GM19324 (cell line): ENCODE data around the gene CDH4.

Experiments
- ATAC-seq: cut with Tn5 transposase; IDR thresholded peaks from one replicate; pipeline ENCODE4 v1.9.1; 2021; ENCODE audit warnings: mild to moderate bottlenecking, moderate library complexity; ENCODE audit not compliant: unreplicated experiment, low FRiP score

Gene CDH4

DNA sequence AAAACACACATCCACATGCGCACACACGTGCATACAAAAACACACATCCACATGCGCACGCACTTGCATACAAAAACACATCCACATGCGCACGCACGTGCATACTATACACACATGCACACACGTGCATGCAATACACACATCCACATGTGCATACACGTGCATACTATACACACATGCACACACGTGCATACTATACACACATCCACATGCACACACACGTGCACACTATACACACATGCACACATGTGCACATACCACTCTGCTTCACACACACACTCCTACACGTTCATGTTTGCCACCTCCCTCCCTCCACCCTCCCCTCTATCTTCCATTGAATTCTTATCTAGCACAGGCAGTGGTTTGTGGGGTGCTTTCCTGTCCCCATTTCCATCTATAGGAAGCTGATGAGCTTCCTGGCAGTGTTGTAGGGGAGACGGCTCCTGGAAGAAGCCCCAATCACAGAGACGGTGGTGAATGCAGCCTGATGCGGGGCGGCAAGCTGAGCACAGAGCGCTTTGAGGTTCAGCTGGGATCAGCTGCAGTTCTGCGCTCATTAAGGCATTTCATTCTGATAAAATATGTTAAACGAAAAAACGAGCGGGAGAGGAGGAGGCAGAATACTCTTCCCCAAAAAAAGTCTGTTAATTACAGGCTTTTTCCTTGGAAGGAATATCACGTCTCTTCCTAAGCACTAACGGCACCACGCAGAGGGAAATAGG lies 525.9 kb downstream of the CDH4 start:
- ATAC-seq = no peak

GRCh38 chr20:61778495-61778863 lies 526.4 kb downstream of the CDH4 start:
- ATAC-seq = no peak

GRCh38 chr20:61779176-61779965 lies 527.3 kb downstream of the CDH4 start:
- no peak for ATAC-seq

GRCh38 chr20:61780066-61780465 lies 528.0 kb downstream of the CDH4 start:
- no peak for ATAC-seq

- no peak for ATAC-seq
These were observed 532.9 kb downstream of the CDH4 start for GRCh38 chr20:61784801-61785566.

- ATAC-seq = no peak
These were observed 533.4 kb downstream of the CDH4 start for GRCh38 chr20:61785567-61785816.

- no peak for ATAC-seq
These were observed 534.2 kb downstream of the CDH4 start for GRCh38 chr20:61786230-61786629.

DNA sequence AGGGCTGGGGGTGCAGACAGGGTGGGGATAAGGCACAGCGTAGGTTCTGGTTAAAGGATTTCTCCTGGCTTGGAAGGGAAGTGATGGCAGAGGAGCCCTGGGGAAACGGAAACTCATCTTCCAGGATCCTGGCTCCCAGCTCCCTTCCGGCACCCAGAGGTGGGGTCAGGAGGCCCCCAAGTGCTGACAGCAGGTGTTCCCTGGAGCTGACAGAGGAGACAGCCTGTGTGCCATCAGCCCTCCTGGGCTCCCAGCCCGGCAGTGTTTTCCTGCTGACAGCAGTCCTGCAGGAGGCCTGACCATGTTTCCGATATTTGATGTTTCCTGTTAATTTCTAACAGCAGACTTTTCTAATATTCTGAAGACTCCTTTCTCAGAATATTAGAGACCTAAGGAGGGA lies 536.3 kb downstream of the CDH4 start:
- no peak for ATAC-seq

DNA sequence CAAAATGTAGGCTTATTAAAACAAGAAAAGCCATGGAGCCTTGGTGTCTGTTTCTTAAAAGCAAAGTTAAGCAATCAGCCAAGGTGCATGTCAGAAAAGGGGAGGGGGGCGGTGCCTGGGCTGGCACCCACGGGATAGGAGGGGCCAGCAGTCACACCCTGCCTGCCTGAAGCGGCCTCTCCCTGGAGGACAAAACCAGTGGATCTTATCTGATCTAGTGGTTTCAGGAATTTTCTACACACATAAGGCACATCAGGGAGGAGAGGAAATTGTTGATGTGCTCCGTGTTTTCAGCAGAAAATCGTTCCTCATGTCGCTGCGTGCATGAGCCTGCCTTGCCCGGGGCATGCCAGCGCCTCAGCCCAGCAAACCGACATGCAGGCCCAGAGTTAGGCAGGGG lies 537.3 kb downstream of the CDH4 start:
- no peak for ATAC-seq

- no peak for ATAC-seq
These were observed 538.2 kb downstream of the CDH4 start for GRCh38 chr20:61790116-61790827.

GRCh38 chr20:61791995-61792394 lies 539.9 kb downstream of the CDH4 start:
- no peak for ATAC-seq

- ATAC-seq = no peak
These were observed 543.9 kb downstream of the CDH4 start for GRCh38 chr20:61795669-61796630.

- no peak for ATAC-seq
These were observed 544.7 kb downstream of the CDH4 start for GRCh38 chr20:61796738-61797137.

- no peak for ATAC-seq
These were observed 545.1 kb downstream of the CDH4 start for GRCh38 chr20:61797200-61797599.

DNA sequence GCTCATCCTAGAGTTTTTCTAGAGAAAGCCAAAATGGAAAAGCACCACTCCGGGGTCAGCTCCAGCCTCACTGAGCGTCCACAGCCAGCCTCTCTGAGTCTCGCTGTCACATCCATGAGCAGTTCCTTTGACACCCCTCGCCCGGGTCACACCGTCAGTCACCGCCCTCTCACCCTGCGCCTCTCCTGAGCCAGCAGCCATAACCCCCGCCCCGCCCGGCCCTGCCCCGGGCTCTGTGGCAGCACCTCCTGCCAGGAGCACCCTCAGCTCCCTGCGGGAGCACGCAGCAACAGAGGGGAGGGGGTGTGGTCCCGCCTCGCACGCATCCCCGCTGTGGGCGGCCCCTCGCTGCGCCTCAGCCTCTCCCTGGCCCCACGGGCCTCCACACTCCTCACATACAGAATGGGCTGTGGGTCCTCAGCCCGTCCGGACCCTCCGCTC lies 545.9 kb downstream of the CDH4 start:
- no peak for ATAC-seq

- ATAC-seq = no peak
These were observed 546.6 kb downstream of the CDH4 start for GRCh38 chr20:61798632-61799031.

DNA sequence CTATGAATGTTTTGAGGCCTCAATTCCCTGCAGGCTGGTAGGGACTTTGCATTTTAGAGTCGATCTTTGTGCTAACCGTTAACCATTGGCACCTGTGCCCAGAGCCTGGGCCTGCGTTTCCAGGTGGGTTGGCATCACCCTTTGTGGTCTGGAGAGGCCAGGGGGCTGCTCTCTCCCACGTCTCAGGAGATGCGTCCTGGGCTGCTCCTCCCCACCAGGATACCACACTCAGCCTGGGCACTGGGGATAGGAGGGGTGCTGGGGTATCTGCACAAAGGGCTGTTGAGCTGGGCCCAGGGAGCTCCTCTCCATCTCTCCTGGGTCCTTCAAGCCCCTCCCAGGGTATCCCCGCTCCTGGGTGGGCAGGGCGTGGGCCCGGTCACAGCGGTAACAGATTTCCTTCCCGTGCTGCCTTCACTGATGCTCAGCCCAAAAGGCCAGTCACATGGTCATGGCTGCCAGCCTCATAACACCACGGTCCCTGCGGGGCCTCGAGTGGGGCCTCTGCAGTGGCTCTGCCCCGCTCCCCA lies 547.4 kb downstream of the CDH4 start:
- no peak for ATAC-seq

GRCh38 chr20:61799928-61800327 lies 547.9 kb downstream of the CDH4 start:
- no peak for ATAC-seq

GRCh38 chr20:61800359-61801064 lies 548.5 kb downstream of the CDH4 start:
- no peak for ATAC-seq
